SU-DHL-6 (cell line): Measurements from ENCODE around the gene MEOX2.

Source experiments
- H2AFZ ChIP-seq: fragments of 200-600 bp; sonication (generic); 2 replicates; pipeline ENCODE4 v1.6.1; 2014; ENCODE audit warnings: low read depth, mild to moderate bottlenecking, moderate library complexity, mixed read lengths, antibody characterized with exemption, low read length; ENCODE audit not compliant: severe bottlenecking
- H3F3A ChIP-seq: fragments of 200-600 bp; shearing (Covaris generic); 2 replicates; pipeline ENCODE4 v1.6.0; 2016; ENCODE audit warnings: antibody characterized with exemption, mild to moderate bottlenecking; ENCODE audit not compliant: insufficient read depth
- H3K27ac ChIP-seq: fragments of 200-600 bp; sonication (generic); 2 replicates; pipeline ENCODE4 v1.5.1; 2016; ENCODE audit warnings: low read depth, mild to moderate bottlenecking, low read length, moderate library complexity, mixed read lengths
- H3K27me3 ChIP-seq: fragments of 200-600 bp; sonication (generic), shearing (Covaris generic); 2 replicates; pipeline ENCODE4 v1.6.0; 2014; ENCODE audit warnings: mild to moderate bottlenecking, low read length
- H3K36me3 ChIP-seq: fragments of 200-600 bp; sonication (generic); 2 replicates; pipeline ENCODE4 v1.6.1; 2014; ENCODE audit warnings: mild to moderate bottlenecking, low read length, mixed read lengths
- H3K4me2 ChIP-seq: fragments of 300-600, 200-600 bp; shearing (Covaris generic), sonication (generic); 2 replicates; pipeline ENCODE4 v1.6.0; 2014; ENCODE audit warnings: low read length, low read depth, mild to moderate bottlenecking; ENCODE audit not compliant: poor library complexity, severe bottlenecking
- H3K4me3 ChIP-seq: fragments of 200-600 bp; sonication (generic); 2 replicates; pipeline ENCODE4 v1.5.1; 2014; ENCODE audit warnings: antibody characterized with exemption, low read length, mild to moderate bottlenecking, mixed read lengths; ENCODE audit not compliant: insufficient read depth, poor library complexity, severe bottlenecking
- H3K79me2 ChIP-seq: fragments of 200-600 bp; sonication (generic); 2 replicates; pipeline ENCODE4 v1.6.1; 2014; ENCODE audit warnings: mild to moderate bottlenecking, low read length, moderate library complexity; ENCODE audit not compliant: insufficient read depth
- H3K9ac ChIP-seq: fragments of 200-600 bp; sonication (generic); 2 replicates; pipeline ENCODE4 v1.7.0; 2014; ENCODE audit warnings: mild to moderate bottlenecking, low read length
- H3K9me2 ChIP-seq: fragments of 200-600 bp; sonication (generic); replicated peaks from 2 replicates; pipeline ENCODE4 v1.6.1; 2014; ENCODE audit warnings: low read length; ENCODE audit not compliant: insufficient read depth
- H3K9me3 ChIP-seq: fragments of 200-600 bp; sonication (generic); 2 replicates; pipeline ENCODE4 v1.6.1; 2014; ENCODE audit warnings: low read length, mixed read lengths; ENCODE audit not compliant: insufficient read depth
- H4K20me1 ChIP-seq: fragments of 200-600 bp; sonication (generic); 2 replicates; pipeline ENCODE4 v1.6.1; 2014; ENCODE audit warnings: low read depth, mild to moderate bottlenecking, antibody characterized with exemption, low read length, moderate library complexity, mixed read lengths
- EZH2phosphoT487 ChIP-seq: fragments of 200-600 bp; sonication (generic), shearing (Covaris generic); conservative IDR thresholded peaks from 2 replicates; pipeline ENCODE4 v1.6.1; 2018; ENCODE audit warnings: mild to moderate bottlenecking, antibody characterized with exemption, low read length, moderate library complexity, mixed read lengths
- TF ChIP-seq, protein P1 (sequence below): fragments of 200-600 bp; sonication (generic); IDR thresholded peaks from one replicate; pipeline ENCODE4 v1.5.1; 2017; ENCODE audit warnings: antibody characterized with exemption, mild to moderate bottlenecking, low read length, moderate library complexity; ENCODE audit not compliant: insufficient read depth, poor library complexity, severe bottlenecking

Gene MEOX2

DNA sequence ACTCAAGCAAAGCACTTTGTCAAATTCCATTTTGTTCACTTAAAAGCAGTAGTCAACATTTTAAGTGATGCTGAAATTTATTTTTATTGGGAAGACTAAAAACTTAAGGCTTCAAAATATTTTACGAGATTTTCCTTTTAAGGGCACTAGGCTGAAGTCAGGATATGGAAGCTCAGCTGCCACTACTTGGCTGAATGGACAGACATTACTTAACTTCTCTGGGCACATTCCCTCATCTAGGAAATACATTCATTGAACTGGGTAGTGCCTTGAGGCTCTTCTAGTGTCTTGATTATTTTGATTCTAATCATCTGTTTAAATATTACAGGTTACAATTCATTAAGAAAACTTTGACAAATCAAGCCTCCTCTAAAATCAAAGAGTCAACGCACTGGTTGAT lies 11.1 kb downstream of the MEOX2 start:
- Histone ChIP-seq H3K36me3 (no peaks in the 10 kb centered on the region), H3K27me3 (no peaks in the 10 kb centered on the region), H2AFZ (no peak overlapping the region), H3K9ac (no peak overlapping the region), H3K9me2 (no peaks in the 10 kb centered on the region), H3K4me3 (no peak overlapping the region), H3K9me3 (no peaks in the 10 kb centered on the region), H3F3A (no peaks in the 10 kb centered on the region), H3K27ac (no peak overlapping the region), H4K20me1 (no peaks in the 10 kb centered on the region), H3K4me2 (no peak overlapping the region), H3K79me2 (no peaks in the 10 kb centered on the region)
- TF ChIP-seq EZH2phosphoT487, result no peak
- TF ChIP-seq, protein P1, sequence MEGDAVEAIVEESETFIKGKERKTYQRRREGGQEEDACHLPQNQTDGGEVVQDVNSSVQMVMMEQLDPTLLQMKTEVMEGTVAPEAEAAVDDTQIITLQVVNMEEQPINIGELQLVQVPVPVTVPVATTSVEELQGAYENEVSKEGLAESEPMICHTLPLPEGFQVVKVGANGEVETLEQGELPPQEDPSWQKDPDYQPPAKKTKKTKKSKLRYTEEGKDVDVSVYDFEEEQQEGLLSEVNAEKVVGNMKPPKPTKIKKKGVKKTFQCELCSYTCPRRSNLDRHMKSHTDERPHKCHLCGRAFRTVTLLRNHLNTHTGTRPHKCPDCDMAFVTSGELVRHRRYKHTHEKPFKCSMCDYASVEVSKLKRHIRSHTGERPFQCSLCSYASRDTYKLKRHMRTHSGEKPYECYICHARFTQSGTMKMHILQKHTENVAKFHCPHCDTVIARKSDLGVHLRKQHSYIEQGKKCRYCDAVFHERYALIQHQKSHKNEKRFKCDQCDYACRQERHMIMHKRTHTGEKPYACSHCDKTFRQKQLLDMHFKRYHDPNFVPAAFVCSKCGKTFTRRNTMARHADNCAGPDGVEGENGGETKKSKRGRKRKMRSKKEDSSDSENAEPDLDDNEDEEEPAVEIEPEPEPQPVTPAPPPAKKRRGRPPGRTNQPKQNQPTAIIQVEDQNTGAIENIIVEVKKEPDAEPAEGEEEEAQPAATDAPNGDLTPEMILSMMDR, result no peak

DNA sequence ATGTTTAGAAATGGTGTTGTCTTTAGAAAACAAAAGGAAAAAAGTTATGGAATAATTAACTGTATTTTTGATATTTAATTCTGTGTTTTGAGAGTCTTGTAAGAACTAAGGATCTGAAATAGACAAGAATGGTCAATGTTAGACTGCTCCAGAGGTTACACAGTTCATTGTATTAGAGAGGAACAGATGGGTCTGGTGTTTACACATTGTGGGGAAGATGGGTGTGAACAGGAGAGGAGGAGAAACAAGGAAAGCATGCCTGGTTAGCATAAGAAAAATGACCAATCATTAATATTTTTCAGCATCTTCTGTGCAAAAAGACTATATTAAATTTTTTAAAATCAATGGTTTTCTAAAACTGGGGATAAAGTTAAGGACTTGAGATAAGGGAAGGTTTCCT lies 11.9 kb downstream of the MEOX2 start:
- no peak overlapping the region for H3K27ac ChIP-seq

DNA sequence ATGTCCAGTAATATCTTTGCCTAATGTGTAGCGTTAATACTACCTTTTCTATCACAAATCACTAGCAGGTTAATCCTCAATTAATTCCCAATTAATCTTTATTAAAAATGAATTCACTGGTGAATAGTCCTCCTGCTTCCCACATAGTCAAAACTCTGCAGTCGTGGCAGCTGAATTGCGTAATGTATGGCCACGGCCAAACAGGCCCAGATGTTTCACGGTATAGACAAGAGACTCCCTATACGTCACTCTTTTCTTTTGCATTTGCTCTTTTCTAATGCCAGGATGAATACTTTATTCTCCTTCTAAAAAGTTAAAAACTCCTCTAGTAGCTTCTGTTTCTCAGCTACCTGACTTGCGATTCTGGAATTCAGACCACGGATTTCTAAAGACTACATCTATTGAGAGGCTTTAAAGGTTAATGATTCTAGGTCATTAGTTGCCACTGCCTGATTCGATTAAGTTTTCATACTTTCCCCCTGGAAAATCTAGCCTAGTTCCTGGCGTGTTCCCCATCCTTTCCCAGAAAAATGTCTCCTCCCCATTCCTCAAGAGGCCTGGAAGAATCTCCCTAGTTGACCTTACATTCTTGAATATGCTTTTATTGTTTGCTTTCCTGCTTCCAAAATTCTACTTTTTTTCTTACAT lies 16.9 kb downstream of the MEOX2 start:
- H4K20me1 ChIP-seq, result no peaks in the 10 kb centered on the region
- no peaks in the 10 kb centered on the region for H3K79me2 ChIP-seq
- no peak overlapping the region for H2AFZ ChIP-seq
- no peaks in the 10 kb centered on the region for H3F3A ChIP-seq
- H3K27me3 ChIP-seq, result no peaks in the 10 kb centered on the region
- no peaks in the 10 kb centered on the region for H3K36me3 ChIP-seq
- no peaks in the 10 kb centered on the region for H3K9me3 ChIP-seq
- no peak overlapping the region for H3K4me2 ChIP-seq
- H3K4me3 ChIP-seq, result no peak overlapping the region
- TF ChIP-seq, protein P1, result no peak
- no peak for TF ChIP-seq EZH2phosphoT487
- H3K9me2 ChIP-seq, result no peaks in the 10 kb centered on the region
- no peak overlapping the region for H3K9ac ChIP-seq
- no peak overlapping the region for H3K27ac ChIP-seq

More for the DNA sequence above, 11.9 kb downstream of the MEOX2 start:
- no peaks in the 10 kb centered on the region for H3K36me3 ChIP-seq
- H3F3A ChIP-seq, result no peaks in the 10 kb centered on the region
- H3K9ac ChIP-seq, result no peak overlapping the region
- no peak overlapping the region for H3K4me2 ChIP-seq
- H3K79me2 ChIP-seq, result no peaks in the 10 kb centered on the region
- no peaks in the 10 kb centered on the region for H4K20me1 ChIP-seq
- H3K9me2 ChIP-seq, result no peaks in the 10 kb centered on the region
- H3K4me3 ChIP-seq, result no peak overlapping the region
- no peaks in the 10 kb centered on the region for H3K27me3 ChIP-seq
- no peak for TF ChIP-seq EZH2phosphoT487
- TF ChIP-seq, protein P1, result no peak
- H2AFZ ChIP-seq, result no peak overlapping the region
- no peaks in the 10 kb centered on the region for H3K9me3 ChIP-seq
